ENCODE measurements around the gene CASP8. TPM values are rescaled to one million over a fixed set of nuclear protein-coding genes. Genes with fewer than 3 reads are reported as not detected.

Gene CASP8
- total and polyA plus RNA-seq, 2 of the 13 experiments (the other 11 are each of a cell fraction or from before 2014, with no cell fraction given), result 25.0 to 52.8 TPM

- in situ Hi-C loops (cut with HindIII; ENCODE audit: extremely low pct_ligation_motif_present, low pct_unique_long_range_greater_than_20kb), result no loop called here
- no peak for ATAC-seq
- FAIRE-seq, result no peak
Measured at GRCh38 chr2:201307876-201308275, 47.5 kb downstream of the CASP8 start.

GRCh38 chr2:201308914-201309313 lies 48.6 kb downstream of the CASP8 start:
- no peaks in the 10 kb centered on the region for H3K4me1 ChIP-seq (ENCODE audit: insufficient read depth, low read length)
- H3K36me3 ChIP-seq (replicated peaks in 1 of 2; ENCODE audit: control insufficient read depth in 1 of 2, insufficient read depth in 2 of 2, low read length in 2 of 2), result no peaks in the 10 kb centered on the region
- no peaks in the 10 kb centered on the region for H4K20me1 ChIP-seq (ENCODE audit: insufficient read depth, low read length)
- DNase-seq (ENCODE audit: low spot score) (no peak), FAIRE-seq (no peak), ATAC-seq (no peak)
- no TSS peak for BruUV-seq (replicated peaks)
- in situ Hi-C loops (cut with HindIII; ENCODE audit: extremely low pct_ligation_motif_present, low pct_unique_long_range_greater_than_20kb), result no loop called here
- no peak overlapping the region for H3K4me2 ChIP-seq (ENCODE audit: low read depth, low read length)
- TF ChIP-seq MAFF (IDR thresholded peaks at IDR 0.05; ENCODE audit: low read depth, low read length), result peak; percentile 46; the same call in 1 of the 2 replicates
- no peak for TF ChIP-seq PATZ1 (CRISPR knock-in tag; IDR thresholded peaks at IDR 0.05)
- peak; percentile 58; a peak in 3 of 4 replicates for TF ChIP-seq MAFK (conservative IDR thresholded peaks at IDR 0.05 in 1 of 2, IDR thresholded peaks at IDR 0.05 in 1 of 2; ENCODE audit: low read length in 2 of 2)
- H2AFZ ChIP-seq (ENCODE audit: low read length), result no peak overlapping the region
- peaks cover 0 to 11% of the 10 kb centered on the region in 2 experiments; a peak in 2 of 5 replicates for H3K27me3 ChIP-seq (ENCODE audit: control insufficient read depth in 1 of 2, insufficient read depth in 2 of 2, low read length in 2 of 2)
- no peak overlapping the region for H3K9ac ChIP-seq (ENCODE audit: insufficient read depth, low read depth, low read length)
- CTCF ChIA-PET (ENCODE audit: low intra/inter-chr PET ratio, low total read pairs), result no interaction called here
- H3K9me3 ChIP-seq (ENCODE audit: low read length), result no peaks in the 10 kb centered on the region
- H3K4me3 ChIP-seq (replicated peaks in 1 of 3; ENCODE audit: insufficient read depth in 1 of 3, low read depth in 2 of 3, low read length in 3 of 3), result no peak overlapping the region
- WGBS (ENCODE audit: low lambda C conversion rate), result 19% methylated on average over 3 of the region's 3 CpGs
- no peaks in the 10 kb centered on the region for H3K79me2 ChIP-seq (ENCODE audit: insufficient read depth, low read length)
- POLR2A ChIA-PET, result no interaction called here
- intact Hi-C loops (cut with micrococcal nuclease; ENCODE audit: unreplicated experiment), result no loop called here
- no peak overlapping the region for H3K27ac ChIP-seq (ENCODE audit: extremely low read length, insufficient read depth, low read length)

More at GRCh38 chr2:201307876-201308275, 47.5 kb downstream of the CASP8 start:
- DNase-seq (ENCODE audit: low spot score), result no peak
- H3K27me3 ChIP-seq (ENCODE audit: control insufficient read depth in 1 of 2, insufficient read depth in 2 of 2, low read length in 2 of 2), result peaks cover 0 to 8% of the 10 kb centered on the region in 2 experiments; a peak in 2 of 5 replicates
- H3K4me3 ChIP-seq (replicated peaks in 1 of 3; ENCODE audit: insufficient read depth in 1 of 3, low read depth in 2 of 3, low read length in 3 of 3), result no peak overlapping the region
- TF ChIP-seq ZBTB7A (CRISPR knock-in tag; IDR thresholded peaks at IDR 0.05), result no peak
- H3K9ac ChIP-seq (ENCODE audit: insufficient read depth, low read depth, low read length), result no peak overlapping the region
- no peaks in the 10 kb centered on the region for H3K79me2 ChIP-seq (ENCODE audit: insufficient read depth, low read length)
- H4K20me1 ChIP-seq (ENCODE audit: insufficient read depth, low read length), result no peaks in the 10 kb centered on the region
- H3K9me3 ChIP-seq (ENCODE audit: low read length), result no peaks in the 10 kb centered on the region
- 70% methylated on average over 3 of the region's 3 CpGs for WGBS (ENCODE audit: low lambda C conversion rate)
- CTCF ChIA-PET (ENCODE audit: low intra/inter-chr PET ratio, low total read pairs), result no interaction called here
- H2AFZ ChIP-seq (ENCODE audit: low read length), result no peak overlapping the region
- BruUV-seq (replicated peaks), result no TSS peak
- POLR2A ChIA-PET, result no interaction called here
- no peak overlapping the region for H3K4me2 ChIP-seq (ENCODE audit: low read depth, low read length)
- no peaks in the 10 kb centered on the region for H3K4me1 ChIP-seq (ENCODE audit: insufficient read depth, low read length)
- no peaks in the 10 kb centered on the region for H3K36me3 ChIP-seq (replicated peaks in 1 of 2; ENCODE audit: control insufficient read depth in 1 of 2, insufficient read depth in 2 of 2, low read length in 2 of 2)
- H3K27ac ChIP-seq (ENCODE audit: extremely low read length, insufficient read depth, low read length), result no peak overlapping the region
- intact Hi-C loops (cut with micrococcal nuclease; ENCODE audit: unreplicated experiment), result no loop called here

All from HepG2 (cell line).